ENCODE results near the gene TOM1L1.

The TOM1L1 gene

DNA sequence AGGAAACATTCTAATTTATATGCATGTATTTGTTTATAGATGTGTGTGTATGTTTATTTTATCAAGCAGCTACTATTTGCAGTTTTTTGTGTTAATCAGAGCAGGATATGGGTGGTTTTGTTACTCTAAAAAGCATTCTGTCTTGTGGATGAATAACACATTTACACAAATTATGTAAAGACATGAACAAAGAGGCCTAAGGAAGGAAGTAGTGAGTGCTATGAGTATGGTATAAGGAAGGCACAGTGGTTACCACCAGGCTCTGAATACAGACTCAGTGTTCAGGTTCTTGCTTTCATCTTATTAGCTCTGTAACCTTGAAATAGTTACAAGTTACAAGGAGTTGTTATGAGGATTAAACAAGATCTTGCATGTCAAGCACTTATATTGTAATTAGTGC is 101.8 kb downstream of the TOM1L1 start:
- no peak for DNase-seq

DNA sequence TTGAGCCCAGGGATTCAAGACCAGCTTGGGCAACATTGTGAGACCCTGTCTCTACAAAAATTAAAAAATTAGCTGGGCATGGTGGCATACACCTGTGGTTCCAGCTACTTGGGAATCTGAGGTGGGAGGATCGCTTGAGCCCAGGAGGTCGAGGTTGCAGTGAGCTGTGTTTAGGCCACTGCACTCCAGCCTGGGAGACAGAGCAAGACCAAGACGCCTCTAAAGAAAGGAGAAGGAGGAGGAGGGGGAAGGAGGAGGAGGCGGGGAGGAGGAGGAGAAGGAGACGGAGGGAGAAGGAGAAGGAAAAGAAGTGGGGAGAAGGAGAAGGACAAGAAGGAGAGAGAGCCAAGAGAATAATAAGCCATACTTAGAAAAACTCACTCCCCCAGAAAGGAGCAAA is 103.8 kb downstream of the TOM1L1 start:
- no peak for DNase-seq

DNA sequence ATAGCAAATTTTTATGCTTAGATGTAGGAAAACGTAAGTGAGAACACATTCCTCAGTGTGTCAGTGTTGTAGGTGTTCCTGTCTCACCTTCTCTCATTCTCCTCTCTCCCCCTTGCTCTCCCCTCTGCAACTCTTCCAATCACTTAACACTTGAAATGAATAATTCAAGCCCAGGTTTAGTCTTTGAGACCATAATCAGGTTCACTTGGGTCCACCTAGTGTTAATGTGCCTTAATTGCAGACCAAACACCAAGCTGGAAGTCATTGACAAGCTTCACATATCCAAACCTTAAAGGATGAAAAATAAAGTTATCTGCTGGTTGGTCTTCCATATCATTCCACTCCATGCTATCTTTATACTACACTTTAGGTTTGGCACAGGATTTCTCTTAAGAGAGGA is 104.9 kb downstream of the TOM1L1 start:
- no peak for DNase-seq

All from femur (tissue), 1 donor.